ENCODE measurements around the gene PHF10. TPM values are rescaled to one million over a fixed set of nuclear protein-coding genes. Genes with fewer than 3 reads are reported as not detected.
A peak's percentile ranks its signal among the peaks of the same experiment; 100 is the strongest.

PHF10 gene
- total RNA-seq, 2 donors from 2014 or later: 82.5 to 82.8 TPM

DNA sequence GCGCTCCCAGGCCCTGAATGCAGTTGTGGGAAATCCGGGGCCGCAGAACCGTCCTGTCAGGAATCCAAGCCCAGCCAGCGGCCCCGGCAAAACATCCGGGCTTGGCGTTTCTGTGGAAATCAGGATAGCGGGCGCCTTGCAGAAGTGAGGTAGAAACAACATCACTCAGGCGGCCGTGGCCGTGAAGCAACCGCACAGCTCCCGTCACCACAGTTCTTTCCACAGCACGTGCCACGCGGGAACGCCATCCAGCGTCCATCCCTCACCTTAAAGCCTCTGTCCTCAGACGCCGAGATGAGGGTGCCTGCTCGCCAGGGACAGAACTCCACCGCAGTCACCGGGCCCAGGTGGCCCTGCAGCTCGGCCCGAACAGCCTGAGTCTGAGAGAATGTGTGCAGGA is 56.6 kb downstream of the PHF10 start:
- 95 to 98% methylated on average over 24 to 27 of the region's 27 CpGs for WGBS, 2 experiments (ENCODE audit: insufficient coverage in 1 of 2, insufficient read length in 1 of 2)
- Histone ChIP-seq H3K36me3 (ENCODE audit: control insufficient read depth, insufficient read depth, low read length) (peaks cover 84% of the 10 kb centered on the region), H3K4me3 (ENCODE audit: low read length) (no peak overlapping the region), H3K27me3 (ENCODE audit: control insufficient read depth, insufficient read depth, low read length, poor library complexity, severe bottlenecking) (no peaks in the 10 kb centered on the region), H3K27ac (ENCODE audit: low read depth, low read length) (no peak overlapping the region), H3K9ac (ENCODE audit: extremely low read depth, low read length, poor library complexity, severe bottlenecking) (no peak overlapping the region), H3K4me1 (ENCODE audit: control insufficient read depth, insufficient read depth, low read length) (no peaks in the 10 kb centered on the region), H3K9me3 (ENCODE audit: control insufficient read depth, low read length) (no peaks in the 10 kb centered on the region)
- DNase-seq: no peak
- Mint-ChIP-seq H3K27ac (no peak overlapping the region), H3K4me3 (no peak overlapping the region), H3K4me1 (no peaks in the 10 kb centered on the region), H3K27me3 (ENCODE audit: insufficient read depth) (peaks cover 2% of the 10 kb centered on the region), H3K9me3 (no peaks in the 10 kb centered on the region), H3K36me3 (ENCODE audit: low read depth) (peaks cover 75% of the 10 kb centered on the region)
- TF ChIP-seq, protein P1, sequence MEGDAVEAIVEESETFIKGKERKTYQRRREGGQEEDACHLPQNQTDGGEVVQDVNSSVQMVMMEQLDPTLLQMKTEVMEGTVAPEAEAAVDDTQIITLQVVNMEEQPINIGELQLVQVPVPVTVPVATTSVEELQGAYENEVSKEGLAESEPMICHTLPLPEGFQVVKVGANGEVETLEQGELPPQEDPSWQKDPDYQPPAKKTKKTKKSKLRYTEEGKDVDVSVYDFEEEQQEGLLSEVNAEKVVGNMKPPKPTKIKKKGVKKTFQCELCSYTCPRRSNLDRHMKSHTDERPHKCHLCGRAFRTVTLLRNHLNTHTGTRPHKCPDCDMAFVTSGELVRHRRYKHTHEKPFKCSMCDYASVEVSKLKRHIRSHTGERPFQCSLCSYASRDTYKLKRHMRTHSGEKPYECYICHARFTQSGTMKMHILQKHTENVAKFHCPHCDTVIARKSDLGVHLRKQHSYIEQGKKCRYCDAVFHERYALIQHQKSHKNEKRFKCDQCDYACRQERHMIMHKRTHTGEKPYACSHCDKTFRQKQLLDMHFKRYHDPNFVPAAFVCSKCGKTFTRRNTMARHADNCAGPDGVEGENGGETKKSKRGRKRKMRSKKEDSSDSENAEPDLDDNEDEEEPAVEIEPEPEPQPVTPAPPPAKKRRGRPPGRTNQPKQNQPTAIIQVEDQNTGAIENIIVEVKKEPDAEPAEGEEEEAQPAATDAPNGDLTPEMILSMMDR (conservative IDR thresholded peaks at IDR 0.05): no peak

DNA sequence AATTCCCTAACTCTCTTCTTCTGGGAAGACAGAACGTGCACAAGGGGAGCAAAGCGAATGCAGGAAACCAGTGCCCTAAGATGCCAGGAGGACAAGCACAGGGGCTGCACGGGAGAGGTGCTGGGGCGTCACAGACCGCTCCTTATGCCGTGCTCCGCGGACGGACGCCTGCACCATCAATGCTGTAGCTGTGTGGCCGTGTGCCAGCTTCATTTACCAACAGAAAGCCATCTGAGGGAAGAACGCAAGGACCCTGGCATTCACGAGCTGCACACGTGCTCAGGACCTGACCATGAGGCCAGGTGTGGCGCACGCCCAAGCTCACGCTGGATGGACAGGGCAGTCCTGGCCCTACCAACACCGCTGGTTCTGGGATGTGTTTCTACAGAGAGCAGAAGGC is 57.9 kb downstream of the PHF10 start:
- H3K27me3 ChIP-seq (ENCODE audit: control insufficient read depth, insufficient read depth, low read length, poor library complexity, severe bottlenecking): no peaks in the 10 kb centered on the region
- Mint-ChIP-seq H3K27me3 (ENCODE audit: insufficient read depth) (peaks cover 2% of the 10 kb centered on the region), H3K9me3 (no peaks in the 10 kb centered on the region), H3K36me3 (ENCODE audit: low read depth) (peaks cover 74% of the 10 kb centered on the region), H3K4me1 (no peaks in the 10 kb centered on the region), H3K27ac (no peak overlapping the region), H3K4me3 (no peak overlapping the region)
- no peak overlapping the region for H3K27ac ChIP-seq (ENCODE audit: low read depth, low read length)
- H3K4me1 ChIP-seq (ENCODE audit: control insufficient read depth, insufficient read depth, low read length): no peaks in the 10 kb centered on the region
- H3K9me3 ChIP-seq (ENCODE audit: control insufficient read depth, low read length): no peaks in the 10 kb centered on the region
- peaks cover 81% of the 10 kb centered on the region for H3K36me3 ChIP-seq (ENCODE audit: control insufficient read depth, insufficient read depth, low read length)
- no peak overlapping the region for H3K9ac ChIP-seq (ENCODE audit: extremely low read depth, low read length, poor library complexity, severe bottlenecking)
- WGBS, 2 experiments (ENCODE audit: insufficient coverage in 1 of 2, insufficient read length in 1 of 2): 93 to 96% methylated on average over 15 to 18 of the region's 18 CpGs
- DNase-seq: no peak
- H3K4me3 ChIP-seq (ENCODE audit: low read length): no peak overlapping the region
- TF ChIP-seq, protein P1 (conservative IDR thresholded peaks at IDR 0.05): no peak

DNA sequence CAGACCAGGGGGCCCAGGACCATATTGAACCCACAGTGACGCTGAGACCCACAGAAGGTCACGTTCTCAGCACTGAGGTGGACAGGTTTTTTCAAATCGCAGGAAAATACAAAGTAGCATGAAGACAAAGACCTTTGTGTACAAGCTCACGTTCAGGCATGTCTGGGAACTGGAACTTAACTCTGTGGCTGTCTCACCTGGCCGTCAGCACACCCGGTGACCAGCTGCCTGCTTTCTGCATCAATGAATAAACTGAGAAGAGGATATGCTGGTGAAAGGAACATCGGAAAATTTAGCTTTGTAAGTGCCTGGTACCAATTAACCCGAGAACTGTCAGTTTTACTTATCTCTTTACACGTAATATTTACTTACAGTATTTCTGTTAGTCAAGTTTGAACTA is 59.0 kb downstream of the PHF10 start:
- Mint-ChIP-seq H3K36me3 (ENCODE audit: low read depth) (peaks cover 67% of the 10 kb centered on the region), H3K9me3 (no peaks in the 10 kb centered on the region), H3K27me3 (ENCODE audit: insufficient read depth) (peaks cover 2% of the 10 kb centered on the region), H3K27ac (peak overlapping the region; percentile 55), H3K4me3 (no peak overlapping the region), H3K4me1 (no peaks in the 10 kb centered on the region)
- Histone ChIP-seq H3K4me3 (ENCODE audit: low read length) (no peak overlapping the region), H3K27me3 (ENCODE audit: control insufficient read depth, insufficient read depth, low read length, poor library complexity, severe bottlenecking) (no peaks in the 10 kb centered on the region), H3K9me3 (ENCODE audit: control insufficient read depth, low read length) (no peaks in the 10 kb centered on the region), H3K27ac (ENCODE audit: low read depth, low read length) (no peak overlapping the region), H3K9ac (ENCODE audit: extremely low read depth, low read length, poor library complexity, severe bottlenecking) (no peak overlapping the region), H3K4me1 (ENCODE audit: control insufficient read depth, insufficient read depth, low read length) (no peaks in the 10 kb centered on the region), H3K36me3 (ENCODE audit: control insufficient read depth, insufficient read depth, low read length) (peaks cover 80% of the 10 kb centered on the region)
- TF ChIP-seq, protein P1 (conservative IDR thresholded peaks at IDR 0.05): no peak
- DNase-seq: no peak
- 95 to 96% methylated on average over 7 to 9 of the region's 9 CpGs for WGBS, 2 experiments (ENCODE audit: insufficient coverage in 1 of 2, insufficient read length in 1 of 2)
